Stimulated activated CD4-positive, alpha-beta T cell treated with anti-CD3 and anti-CD28 coated beads, Interleukin-12 subunit alpha, Interleukin-12 subunit beta, amount 100 ng/mL, for 48 hours (primary cell): ENCODE results near the gene MAGI2.
"Not testable (repeated sequence)": the region's sequence is repeated elsewhere in the genome, so short reads cannot be mapped to it uniquely, and the experiment has no call there.

Experiments used
- DNase-seq, 3 donors: peaks; one replicate each; pipeline ENCODE4 v3.0.0-alpha.2; 2020; ENCODE audit warnings: low read depth in 2 of 3, low spot score in 1 of 3

MAGI2 gene

DNA sequence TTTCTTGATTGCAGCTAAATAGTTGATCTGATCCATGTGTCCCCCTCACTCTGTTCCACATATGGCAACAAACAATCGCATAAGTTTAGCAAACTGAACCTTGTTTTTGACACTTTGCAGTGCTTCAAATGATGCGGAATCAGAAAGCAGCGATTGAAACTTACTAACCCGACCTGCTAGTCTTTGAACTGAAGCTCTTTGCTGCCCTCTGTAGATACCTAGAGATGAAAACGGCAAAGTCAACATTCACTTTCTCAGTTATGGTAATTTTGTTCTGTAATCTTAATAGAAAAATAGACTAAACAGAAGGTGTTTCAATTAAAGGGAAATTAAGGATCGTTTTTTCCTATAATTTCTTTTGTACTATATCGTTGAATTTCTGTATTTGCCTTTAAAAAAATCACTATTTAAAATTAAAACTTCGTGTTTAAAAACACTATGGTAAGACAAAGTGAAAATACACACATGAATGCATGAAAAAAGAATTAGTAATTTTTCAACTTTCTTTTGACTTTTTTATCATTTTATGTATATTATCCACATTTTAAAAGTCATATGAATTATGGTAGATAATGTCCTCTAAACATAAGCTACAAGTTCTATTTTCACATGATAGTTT is 276.5 kb downstream of the MAGI2 start:
- DNase-seq = no peak

DNA sequence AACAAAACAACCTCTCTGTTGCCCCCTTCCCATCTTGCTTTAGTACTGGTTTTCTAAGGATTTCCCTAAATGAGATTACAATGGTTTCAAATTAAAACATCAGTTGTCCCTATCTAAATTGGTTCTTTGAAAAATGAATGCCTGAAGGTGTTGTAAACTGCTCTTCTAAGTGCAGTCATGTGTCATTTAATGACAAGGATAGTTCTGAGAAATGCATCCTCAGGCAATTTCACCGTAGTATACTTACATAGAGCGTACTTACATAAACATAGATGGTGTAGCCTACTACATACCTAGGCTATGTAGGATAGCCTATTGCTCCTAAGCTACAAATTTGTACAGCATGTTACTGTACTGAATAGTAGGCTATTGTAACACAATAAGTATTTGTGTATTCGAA is 278.1 kb downstream of the MAGI2 start:
- no peak for DNase-seq

DNA sequence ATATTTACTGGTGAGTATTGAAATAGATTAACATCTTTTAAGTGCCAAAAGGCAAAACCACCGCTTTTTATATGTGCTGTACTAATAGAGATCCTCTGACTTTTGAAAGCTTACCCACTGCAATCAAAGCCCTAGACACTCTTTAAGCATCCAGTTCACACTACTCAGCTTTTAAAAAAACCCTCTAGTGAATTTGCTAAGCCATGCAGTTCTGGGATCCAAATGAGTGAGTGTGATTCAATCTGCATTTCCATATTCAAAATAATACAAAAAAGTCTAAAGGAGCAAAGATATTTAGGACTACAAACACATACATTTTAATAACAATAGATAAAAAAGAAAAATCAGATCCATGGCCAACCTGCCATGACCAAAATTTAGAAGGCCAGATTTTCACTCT is 288.2 kb downstream of the MAGI2 start:
- DNase-seq = no peak

DNA sequence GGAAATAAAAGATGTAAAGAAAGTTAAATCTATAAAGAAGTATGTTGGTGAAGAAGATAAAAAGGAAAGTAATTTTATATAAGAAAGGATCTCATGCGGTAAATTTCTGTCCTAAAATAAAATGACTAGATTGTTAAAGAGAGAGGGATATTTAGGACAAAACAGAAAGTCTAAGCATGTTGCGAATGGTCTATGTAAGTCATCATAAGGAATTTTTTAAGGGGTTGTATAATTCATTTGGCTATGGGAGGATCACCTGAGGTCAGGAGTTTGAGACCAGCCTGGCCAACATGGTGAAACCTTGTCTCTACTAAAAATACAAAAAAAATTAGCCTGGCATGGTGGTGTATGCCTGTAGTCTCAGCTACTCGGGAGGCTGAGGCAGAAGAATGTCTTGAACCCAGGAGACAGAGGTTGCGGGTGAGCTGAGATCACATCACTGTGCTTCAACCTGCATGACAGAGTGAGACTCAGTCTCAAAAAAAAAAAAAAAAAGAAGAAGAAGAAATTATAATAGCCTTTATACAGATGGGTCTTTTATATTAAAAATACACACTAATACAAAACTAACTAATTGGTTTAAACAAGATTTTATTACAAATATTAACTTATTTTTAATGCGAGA is 294.3 kb downstream of the MAGI2 start:
- no peak for DNase-seq

DNA sequence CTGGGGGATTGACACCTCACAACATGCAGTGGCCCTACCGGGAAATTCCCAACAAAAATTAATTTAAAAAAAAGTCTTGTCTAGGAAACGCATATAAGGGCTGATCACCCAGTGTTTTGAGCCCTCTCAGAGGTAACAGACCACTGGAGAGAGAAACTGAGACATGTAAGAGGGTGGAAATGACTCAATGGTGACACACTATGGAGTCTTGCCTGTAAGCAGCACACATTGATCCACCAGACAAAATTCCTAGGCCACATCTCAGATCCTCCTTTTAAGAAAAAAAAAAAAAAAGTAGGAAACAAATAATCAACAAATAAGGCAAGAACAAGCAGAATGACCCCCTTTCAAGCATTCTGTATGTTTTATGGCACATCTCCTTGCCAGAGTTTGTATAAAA is 296.2 kb downstream of the MAGI2 start:
- no peak for DNase-seq

DNA sequence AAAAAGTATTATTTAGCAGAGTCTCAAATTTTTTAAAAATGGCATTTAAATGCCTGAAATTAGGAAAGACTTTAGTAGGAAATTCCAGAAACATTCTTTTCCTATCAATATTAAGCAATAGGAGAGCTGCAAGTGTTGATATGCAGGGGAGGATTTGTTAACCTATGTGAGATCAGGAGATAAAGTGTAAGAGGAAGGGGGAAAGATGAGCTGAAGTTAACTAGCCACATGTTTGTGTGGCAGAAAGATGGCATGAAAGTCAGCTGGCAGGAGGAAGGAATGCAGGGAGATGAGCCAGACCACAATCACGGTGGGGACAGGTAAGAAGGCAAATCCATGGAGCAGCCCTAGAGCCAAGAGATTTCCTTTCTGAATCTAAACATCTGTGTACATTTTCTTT is 303.6 kb downstream of the MAGI2 start:
- no peak for DNase-seq

DNA sequence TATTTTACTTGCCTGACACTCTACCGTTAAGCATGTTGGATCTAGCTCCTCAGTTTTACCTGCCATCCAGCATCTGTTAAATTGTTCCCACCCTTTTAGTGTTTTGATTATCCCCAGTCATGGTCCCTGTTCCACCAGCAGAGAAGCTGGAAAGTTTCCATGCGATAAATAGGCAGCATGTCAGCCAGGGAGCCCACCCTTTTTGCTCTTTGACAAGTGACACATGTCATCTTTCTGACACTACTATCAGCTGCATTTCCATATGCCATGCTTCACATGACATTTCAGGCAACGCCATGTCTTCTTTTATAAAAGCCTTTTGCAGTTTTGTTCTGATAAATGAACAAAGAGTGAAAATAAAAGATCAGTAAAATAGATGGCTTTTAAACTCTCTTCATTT is 310.8 kb downstream of the MAGI2 start:
- DNase-seq = no peak

DNA sequence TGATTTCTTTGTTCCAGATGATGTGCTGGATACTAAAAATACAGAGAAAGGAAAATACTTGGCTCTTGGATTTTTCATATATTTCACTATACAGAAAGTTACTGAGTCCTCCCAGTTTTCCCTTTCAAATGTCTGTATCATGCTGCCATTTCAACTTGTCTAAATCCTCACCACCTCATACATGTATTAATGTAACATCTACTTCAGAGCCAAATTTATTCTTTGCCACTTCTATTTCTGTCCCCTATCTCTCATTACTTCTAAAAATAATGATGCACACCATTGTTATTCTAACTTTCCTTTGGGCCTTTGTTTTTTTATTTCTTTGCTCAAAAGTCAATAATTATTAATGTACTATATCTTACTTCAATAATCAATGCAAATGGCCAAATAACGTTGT is 312.2 kb downstream of the MAGI2 start:
- no peak for DNase-seq

DNA sequence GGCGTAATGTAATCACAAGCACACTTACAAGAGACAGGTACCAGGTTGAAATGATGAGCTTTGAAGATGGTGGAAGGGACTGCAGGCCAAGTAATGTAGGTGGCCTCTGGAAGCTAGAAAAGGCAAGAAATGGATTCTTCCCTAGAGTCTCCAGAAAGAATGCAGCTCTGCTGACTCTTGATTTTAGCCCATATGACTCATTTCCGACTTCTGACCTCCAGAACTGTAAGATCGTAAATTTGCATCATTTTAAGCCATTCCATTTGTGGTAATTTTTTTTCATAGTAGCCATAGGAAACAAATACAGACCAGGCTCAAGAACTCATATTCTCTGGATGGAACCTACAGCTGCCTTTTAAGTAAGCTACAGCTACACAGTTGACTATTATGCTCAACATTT is 315.5 kb downstream of the MAGI2 start:
- no peak for DNase-seq

DNA sequence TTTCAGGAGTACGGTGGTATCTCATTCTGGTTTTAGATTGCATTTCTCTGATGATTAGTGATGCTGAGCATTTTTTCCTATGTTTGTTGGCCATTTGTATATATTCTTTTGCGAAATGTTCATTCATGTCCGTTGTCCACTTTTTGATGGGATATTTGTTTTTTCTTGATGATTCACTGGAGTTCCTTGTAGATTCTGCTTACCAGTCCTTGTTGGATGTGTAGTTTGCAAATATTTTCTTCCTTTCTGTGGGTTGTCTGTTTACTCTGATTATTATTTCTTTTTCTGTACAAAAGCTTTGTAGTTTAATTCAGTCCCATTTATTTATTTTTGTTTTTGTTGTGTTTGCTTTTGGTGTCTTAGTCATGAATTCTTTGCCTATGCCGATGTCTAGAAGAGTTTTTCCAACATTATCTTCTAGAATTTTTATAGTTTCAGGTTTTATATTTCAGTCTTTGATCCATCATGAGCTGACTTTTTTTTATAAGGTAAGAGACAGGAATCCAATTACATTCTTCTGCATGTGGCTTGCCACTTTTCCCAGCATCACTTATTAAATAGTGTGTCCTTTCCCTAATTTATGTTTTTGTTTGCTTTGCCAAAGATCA is 320.5 kb downstream of the MAGI2 start:
- no peak for DNase-seq

DNA sequence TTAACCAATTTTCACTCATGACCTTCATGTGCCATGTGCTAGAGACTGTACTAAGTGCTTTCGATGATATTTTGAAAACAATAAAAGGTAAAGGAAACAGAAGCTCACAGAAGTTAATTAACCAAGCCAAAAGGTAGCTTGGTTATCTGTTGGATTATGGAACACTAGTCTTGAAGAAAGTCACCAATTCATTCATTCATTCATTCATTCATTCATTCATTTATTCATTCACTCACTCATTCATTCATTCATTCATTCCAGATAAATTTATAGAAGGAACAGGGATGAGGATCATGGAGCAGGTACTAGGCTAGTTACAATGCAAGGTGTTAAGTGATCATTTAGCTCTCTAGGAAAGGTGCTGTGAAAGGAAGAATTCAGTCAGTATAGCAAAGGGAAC is 322.8 kb downstream of the MAGI2 start:
- no peak for DNase-seq

DNA sequence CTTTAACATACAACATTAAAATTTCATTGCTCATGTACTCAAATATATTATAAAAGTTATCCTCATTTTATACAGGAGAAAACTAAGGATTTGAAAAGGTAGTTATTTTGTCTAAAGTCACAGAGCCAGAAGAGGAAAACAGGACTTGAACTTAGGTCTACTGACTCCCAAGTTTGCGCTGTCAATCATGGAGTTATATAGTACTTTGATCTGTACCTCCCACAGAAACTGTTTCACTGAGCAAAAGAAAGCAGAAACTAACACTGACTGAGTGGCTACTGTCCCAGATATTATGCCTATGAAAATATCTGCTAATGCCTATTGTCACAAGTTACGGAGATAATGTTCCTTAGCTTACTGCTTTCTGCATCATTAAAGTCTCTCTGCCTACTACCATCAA is 329.1 kb downstream of the MAGI2 start:
- no peak for DNase-seq

DNA sequence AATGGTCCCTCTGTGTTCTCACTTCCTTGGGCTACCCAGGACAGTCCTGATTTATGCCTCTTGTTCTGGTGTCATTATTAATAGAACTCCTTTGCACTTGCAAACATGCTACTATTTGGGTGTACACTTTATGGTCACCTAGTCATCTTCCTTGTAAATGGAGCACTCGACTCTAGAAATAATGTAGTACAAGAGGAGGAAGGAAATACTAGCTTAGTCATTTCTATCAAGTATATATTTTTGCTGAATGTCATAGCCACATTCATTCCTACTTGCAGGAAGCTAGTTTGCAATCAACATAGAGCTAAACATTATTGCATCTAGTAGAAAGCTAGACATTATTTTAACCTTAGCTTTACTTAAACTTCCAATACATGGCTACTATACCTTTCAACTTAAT is 335.3 kb downstream of the MAGI2 start:
- no peak for DNase-seq

DNA sequence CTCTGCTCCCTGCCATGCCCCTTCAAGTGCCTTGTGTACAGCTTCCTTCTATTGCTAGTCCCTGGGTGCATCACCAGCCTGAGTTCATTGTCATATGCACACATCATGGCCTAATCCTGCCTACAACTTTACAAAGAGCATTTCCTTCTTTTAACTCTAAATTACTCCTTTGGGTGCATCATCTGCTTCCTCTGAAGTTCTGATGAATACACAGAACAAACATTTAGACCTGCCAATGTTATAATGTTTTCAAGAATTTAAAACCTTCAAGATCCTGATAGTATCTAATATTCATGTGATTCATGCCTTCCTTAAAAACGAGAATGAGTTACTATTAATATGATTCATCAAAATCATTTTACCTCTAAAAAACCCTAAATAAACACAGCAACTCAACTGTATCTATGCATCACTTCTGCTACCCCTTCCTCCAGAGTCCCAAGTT is 357.1 kb downstream of the MAGI2 start:
- DNase-seq = no peak

DNA sequence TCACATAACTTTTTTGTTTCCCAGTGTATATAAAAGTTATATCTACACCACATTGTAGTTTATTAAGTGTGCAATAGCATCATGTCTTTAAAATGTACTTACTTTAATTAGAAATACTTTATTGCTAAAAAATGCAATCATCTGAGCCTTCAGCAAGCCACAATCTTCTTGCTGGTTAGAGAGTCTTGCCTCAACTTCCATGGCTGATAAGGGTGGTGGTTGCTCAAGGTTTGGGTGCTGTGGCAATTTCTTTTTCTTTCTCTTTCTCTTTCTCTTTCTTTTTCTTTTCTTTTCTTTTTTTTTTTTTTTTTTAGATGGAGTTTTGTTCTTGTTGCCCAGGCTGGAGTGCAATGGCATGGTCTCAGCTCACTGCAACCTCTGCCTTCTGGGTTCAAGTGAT is 360.0 kb downstream of the MAGI2 start:
- DNase-seq = no peak

DNA sequence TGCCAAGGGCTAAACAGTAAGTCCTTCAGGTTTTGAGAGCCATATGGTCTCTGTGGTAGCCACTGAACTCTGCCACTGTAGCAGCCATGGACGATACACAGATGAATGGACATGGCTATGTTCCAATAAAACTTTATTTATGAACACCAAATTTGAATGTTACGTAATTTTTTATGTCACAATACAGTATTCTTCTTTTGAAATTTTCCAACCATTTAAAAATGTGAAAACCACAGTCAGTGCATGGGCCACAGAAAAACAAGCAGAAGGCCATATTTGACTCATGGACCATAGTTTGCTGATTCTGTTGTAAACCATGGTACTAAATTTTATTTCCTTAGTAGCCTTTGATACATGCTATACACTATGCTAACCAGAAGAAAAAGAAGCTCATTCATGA is 361.8 kb downstream of the MAGI2 start:
- no peak for DNase-seq

DNA sequence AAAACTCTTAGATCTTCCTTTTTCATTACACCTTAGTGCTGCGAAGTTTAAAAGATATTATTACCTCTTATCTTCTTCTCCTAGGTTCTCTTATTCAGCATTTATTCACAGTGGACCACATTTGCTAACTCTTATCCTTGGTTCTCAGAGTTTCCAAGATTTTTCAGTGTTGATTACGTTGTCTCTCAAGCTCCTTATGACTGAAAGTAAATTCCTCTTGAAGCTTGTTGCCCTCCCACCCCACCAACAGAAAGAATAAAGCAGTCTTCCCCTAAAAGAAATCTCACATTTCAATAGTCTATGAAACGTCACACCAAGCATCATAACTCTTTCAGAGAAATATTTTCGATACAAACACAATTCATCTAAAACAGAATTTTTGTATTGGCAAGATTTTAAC is 362.5 kb downstream of the MAGI2 start:
- DNase-seq = no peak

DNA sequence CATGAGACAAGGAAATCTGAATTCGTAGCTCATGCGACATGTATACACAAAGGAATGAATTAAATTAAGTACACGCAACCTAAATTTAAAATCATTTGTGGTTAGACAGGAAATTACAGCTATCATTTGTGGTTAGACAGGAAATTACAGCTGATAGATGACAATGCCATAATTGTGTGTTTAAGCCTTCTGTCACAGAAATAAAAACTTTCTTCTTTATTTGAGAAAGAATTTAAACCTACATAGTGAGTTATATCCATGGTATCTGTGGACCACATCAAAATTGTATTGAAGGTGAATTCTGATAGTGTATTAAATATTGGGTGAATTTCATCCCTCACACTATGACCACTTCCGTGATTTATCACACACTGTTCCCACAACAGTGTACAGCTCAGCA is 362.9 kb downstream of the MAGI2 start:
- no peak for DNase-seq

DNA sequence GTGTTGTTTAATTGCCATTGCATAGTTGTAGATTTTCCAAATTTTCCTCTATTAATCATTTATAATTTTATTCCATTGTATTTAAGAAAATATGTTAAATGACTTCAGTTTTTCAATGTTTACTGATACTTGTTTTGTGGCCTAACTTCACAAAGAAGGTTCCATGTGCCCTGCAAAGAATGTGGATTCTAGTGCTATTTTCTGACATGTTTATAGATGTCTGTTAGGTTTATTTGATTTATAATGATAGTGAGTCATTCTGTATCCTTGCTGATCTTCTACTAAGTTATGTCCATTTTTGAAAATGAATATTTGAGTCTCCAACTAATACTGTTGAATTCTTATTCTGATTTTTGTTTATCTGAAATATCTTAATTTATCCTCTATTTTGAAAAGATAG is 369.0 kb downstream of the MAGI2 start:
- DNase-seq = no peak

DNA sequence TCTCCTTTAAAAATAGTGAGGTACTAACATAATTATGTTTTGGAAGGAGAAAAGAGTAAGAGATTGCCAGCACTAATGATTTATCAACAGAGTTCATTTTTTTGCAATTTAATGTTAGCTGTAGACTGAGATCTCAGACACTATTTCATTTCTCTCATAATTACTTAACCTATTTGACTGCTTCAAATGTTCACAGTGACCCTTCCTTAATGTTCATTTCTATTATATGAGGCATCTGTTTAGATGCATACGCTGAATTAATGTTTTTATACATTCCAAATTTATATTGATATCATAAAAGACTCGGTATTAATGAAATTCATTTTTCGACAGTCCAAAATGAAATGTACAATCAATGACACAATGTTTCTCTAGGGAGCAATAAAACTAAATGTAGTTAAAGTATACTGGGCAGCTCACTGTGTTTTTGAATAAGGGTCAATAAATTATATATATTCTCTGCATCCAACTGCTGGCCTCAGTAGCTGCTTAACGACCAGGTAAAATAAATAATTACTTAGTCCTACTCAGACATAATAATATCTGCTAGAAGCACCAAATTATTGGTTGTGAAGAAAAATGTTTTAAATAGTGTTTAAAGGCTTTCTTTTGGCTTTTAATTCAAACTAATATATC is 373.4 kb downstream of the MAGI2 start:
- DNase-seq = no peak

DNA sequence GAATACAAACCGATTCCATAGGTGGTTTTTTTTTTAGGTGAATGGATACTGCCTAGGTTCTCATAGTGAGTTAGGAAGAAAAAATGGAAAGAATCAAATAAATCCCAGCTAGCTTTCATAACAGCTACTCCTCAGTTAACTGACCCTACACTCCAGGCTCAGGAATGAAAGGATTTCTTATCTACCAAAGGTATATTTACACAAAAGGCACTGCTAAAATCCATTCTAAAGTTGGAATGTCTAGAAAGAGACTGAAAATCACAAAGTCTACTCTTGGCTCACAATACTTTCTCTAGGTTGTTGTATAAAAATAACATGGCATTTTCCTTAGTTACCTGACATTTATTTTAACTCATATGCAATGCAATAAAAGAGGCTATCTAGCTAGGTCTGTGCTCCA is 375.2 kb downstream of the MAGI2 start:
- DNase-seq = no peak

DNA sequence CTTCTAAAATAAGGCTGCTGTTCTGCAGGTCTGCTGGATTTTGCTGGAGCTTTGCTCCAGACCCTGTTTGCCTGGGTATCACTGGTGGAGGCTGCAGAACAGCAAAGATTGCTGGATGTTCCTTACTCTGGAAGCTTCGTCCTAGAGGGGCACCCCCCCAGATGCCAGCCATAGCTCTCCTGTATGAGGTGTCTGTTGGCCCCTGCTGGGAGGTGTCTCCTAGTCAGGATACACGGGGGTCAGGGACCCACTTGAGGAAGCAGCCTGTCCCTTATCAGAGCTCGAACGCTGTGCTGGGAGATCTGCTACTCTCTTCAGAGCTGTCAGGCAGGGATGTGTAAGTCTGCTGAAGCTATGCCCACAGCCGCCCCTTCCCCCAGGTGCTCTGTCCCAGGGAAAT is 382.3 kb downstream of the MAGI2 start:
- not testable (repeated sequence) for DNase-seq
